Mammary epithelial cell (primary cell): ENCODE data around the gene SLC6A18.

Source experiments
- EZH2 ChIP-seq: IDR thresholded peaks from 2 replicates; pipeline ENCODE4 v1.6.1; 2012; ENCODE audit warnings: low read length, inconsistent platforms, borderline replicate concordance
- TF ChIP-seq, protein P1 (sequence below), 2 donors: IDR thresholded peaks in 1 of 2; conservative IDR thresholded peaks in 1 of 2; 2 replicates each; pipeline ENCODE4 v1.5.1; 2011 to 2012; ENCODE audit warnings: inconsistent platforms in 2 of 2, low read length in 2 of 2, mild to moderate bottlenecking in 2 of 2, control low read depth in 1 of 2, low read depth in 1 of 2; ENCODE audit not compliant: insufficient read depth in 1 of 2; ENCODE audit errors: extremely low read depth in 1 of 2

DNA sequence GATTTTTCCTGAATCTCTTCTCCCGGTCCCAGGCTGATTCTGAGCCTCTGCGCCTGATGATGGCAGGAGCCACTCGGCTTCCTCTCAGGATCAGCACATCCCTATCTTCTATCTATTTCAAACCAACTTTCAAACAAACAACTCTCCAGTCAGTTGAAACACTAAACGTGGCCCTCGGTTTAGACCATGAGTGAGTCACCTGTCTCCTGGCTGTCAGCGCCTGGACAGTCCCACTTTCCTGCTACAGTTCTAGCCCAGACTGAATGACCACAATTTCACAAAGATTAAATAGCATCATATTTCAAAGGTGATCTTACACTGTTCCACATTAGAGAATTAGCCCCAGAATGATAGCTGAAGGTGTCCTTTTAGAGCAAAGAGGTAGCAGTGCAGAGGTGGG is 17.6 kb upstream of the SLC6A18 start:
- TF ChIP-seq, protein P1, sequence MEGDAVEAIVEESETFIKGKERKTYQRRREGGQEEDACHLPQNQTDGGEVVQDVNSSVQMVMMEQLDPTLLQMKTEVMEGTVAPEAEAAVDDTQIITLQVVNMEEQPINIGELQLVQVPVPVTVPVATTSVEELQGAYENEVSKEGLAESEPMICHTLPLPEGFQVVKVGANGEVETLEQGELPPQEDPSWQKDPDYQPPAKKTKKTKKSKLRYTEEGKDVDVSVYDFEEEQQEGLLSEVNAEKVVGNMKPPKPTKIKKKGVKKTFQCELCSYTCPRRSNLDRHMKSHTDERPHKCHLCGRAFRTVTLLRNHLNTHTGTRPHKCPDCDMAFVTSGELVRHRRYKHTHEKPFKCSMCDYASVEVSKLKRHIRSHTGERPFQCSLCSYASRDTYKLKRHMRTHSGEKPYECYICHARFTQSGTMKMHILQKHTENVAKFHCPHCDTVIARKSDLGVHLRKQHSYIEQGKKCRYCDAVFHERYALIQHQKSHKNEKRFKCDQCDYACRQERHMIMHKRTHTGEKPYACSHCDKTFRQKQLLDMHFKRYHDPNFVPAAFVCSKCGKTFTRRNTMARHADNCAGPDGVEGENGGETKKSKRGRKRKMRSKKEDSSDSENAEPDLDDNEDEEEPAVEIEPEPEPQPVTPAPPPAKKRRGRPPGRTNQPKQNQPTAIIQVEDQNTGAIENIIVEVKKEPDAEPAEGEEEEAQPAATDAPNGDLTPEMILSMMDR (conservative IDR thresholded peaks at IDR 0.05 in 1 of 2, IDR thresholded peaks at IDR 0.05 in 1 of 2; ENCODE audit: extremely low read depth in 1 of 2, insufficient read depth in 1 of 2, low read depth in 1 of 2, low read length in 2 of 2): no peak
- TF ChIP-seq EZH2: no peak
